HCT116 (cell line): ENCODE measurements around the gene MRPL18. TPM values are rescaled to one million over a fixed set of nuclear protein-coding genes. Genes with fewer than 3 reads are reported as not detected.

Experiments used
- ATAC-seq: fragments of 200-7000 bp; cut with Tn5 transposase; 2 replicates; pipeline ENCODE4 v1.9.1; 2020; ENCODE audit warnings: mild to moderate bottlenecking, moderate library complexity
- BruUV-seq: library from RNA; stranded (reverse); fragments of 400-500 nt; replicated peaks from 2 replicates; lab custom pipeline; 2021; lab: Mats Ljungman, UMichigan
- CTCF ChIA-PET: fragments of 300-600 bp; sonication (Branson Sonifier 250); formaldehyde crosslinking; loops from one replicate; lab custom pipeline; 2021; ENCODE audit warnings: antibody characterized with exemption; lab: Charles Lee
- POLR2A ChIA-PET: fragments of 300-600, 350-600 bp; sonication (Branson Sonifier 250); formaldehyde crosslinking; loops from one replicate; lab custom pipeline; 2021; ENCODE audit warnings: antibody characterized with exemption; lab: Charles Lee
- RAD21 ChIA-PET, 2 experiments: fragments of 300-600 bp; sonication (Branson Sonifier 250); formaldehyde crosslinking; loops; one replicate each; lab custom pipeline; 2023; ENCODE audit warnings: low total read pairs in 2 of 2; ENCODE audit not compliant: uncharacterized antibody in 2 of 2, unreplicated experiment in 2 of 2, low non-redundant PET in 1 of 2; lab: Charles Lee
- DNase-seq: peaks from one replicate; pipeline ENCODE4 v3.0.0-alpha.2; 2010; ENCODE audit warnings: low read depth, low spot score
- H2AFZ ChIP-seq: fragments of 200-600 bp; shearing (Covaris generic), sonication (generic); 2 replicates; pipeline ENCODE4 v1.6.1; 2017; ENCODE audit warnings: low read depth, mixed run types, mixed read lengths, antibody characterized with exemption, low read length; ENCODE audit not compliant: poor library complexity, severe bottlenecking
- H3K27ac ChIP-seq: 2 replicates; pipeline ENCODE4 v1.5.1; 2012; ENCODE audit warnings: low read depth, low read length
- H3K27me3 ChIP-seq: fragments of 200-600 bp; sonication (generic); 2 replicates; pipeline ENCODE4 v1.6.1; 2016; ENCODE audit warnings: mixed run types, low read length, mixed read lengths; ENCODE audit not compliant: insufficient read depth
- H3K36me3 ChIP-seq, 2 experiments: fragments of 200-500 bp in 1 of 2; fragments of 200-600 bp in 1 of 2; sonication (Bioruptor generic) in 1 of 2; sonication (generic) in 1 of 2; 2 replicates each; pipeline versions ENCODE4 v1.5.1 to v1.6.1; 2014 to 2016; ENCODE audit warnings: low read length in 2 of 2, inconsistent platforms in 1 of 2, mixed read lengths in 1 of 2, mixed run types in 1 of 2; ENCODE audit not compliant: insufficient read depth in 2 of 2, control insufficient read depth in 1 of 2
- H3K4me1 ChIP-seq, 2 experiments: fragments of 200-600 bp in 1 of 2; sonication (generic) in 1 of 2; 2 replicates each; pipeline versions ENCODE4 v1.5.1 to v1.6.1; 2012 to 2017; ENCODE audit warnings: low read length in 2 of 2, inconsistent platforms in 1 of 2, mild to moderate bottlenecking in 1 of 2, mixed read lengths in 1 of 2, mixed run types in 1 of 2, moderate library complexity in 1 of 2; ENCODE audit not compliant: insufficient read depth in 2 of 2, control insufficient read depth in 1 of 2
- H3K4me2 ChIP-seq: fragments of 200-600 bp; sonication (generic); 2 replicates; pipeline ENCODE4 v1.6.1; 2017; ENCODE audit warnings: mixed run types, low read length, mixed read lengths
- H3K4me3 ChIP-seq, 2 experiments: fragments of 200-600 bp in 1 of 2; sonication (generic) in 1 of 2; replicated peaks in 1 of 2; 2 replicates each; pipeline ENCODE4 v1.5.1; 2011 to 2016; ENCODE audit warnings: low read length in 2 of 2, control low read depth in 1 of 2, low read depth in 1 of 2, mild to moderate bottlenecking in 1 of 2, mixed read lengths in 1 of 2, mixed run types in 1 of 2
- H3K79me2 ChIP-seq: fragments of 200-600 bp; sonication (generic); 2 replicates; pipeline ENCODE4 v1.6.1; 2017; ENCODE audit warnings: mild to moderate bottlenecking, mixed run types, low read length, moderate library complexity, mixed read lengths; ENCODE audit not compliant: insufficient read depth
- H3K9ac ChIP-seq: fragments of 200-600 bp; sonication (generic); 2 replicates; pipeline ENCODE4 v1.6.1; 2016; ENCODE audit warnings: low read length, mixed read lengths
- H3K9me2 ChIP-seq: fragments of 200-600 bp; sonication (generic), shearing (Covaris generic); 2 replicates; pipeline ENCODE4 v1.6.1; 2017; ENCODE audit warnings: mixed run types, mild to moderate bottlenecking, moderate library complexity; ENCODE audit not compliant: insufficient read depth
- H3K9me3 ChIP-seq, 2 experiments: fragments of 200-500 bp in 1 of 2; fragments of 200-600 bp in 1 of 2; sonication (Bioruptor generic) in 1 of 2; sonication (generic) in 1 of 2; 2 replicates each; pipeline ENCODE4 v1.6.1; 2014 to 2017; ENCODE audit warnings: low read length in 2 of 2, mixed read lengths in 2 of 2, inconsistent platforms in 1 of 2, low read depth in 1 of 2, mild to moderate bottlenecking in 1 of 2, mixed run types in 1 of 2, moderate library complexity in 1 of 2; ENCODE audit not compliant: control insufficient read depth in 1 of 2, insufficient read depth in 1 of 2
- H4K20me1 ChIP-seq: fragments of 200-600 bp; sonication (generic), shearing (Covaris generic); 2 replicates; pipeline ENCODE4 v1.6.1; 2017; ENCODE audit warnings: mixed run types, mild to moderate bottlenecking, moderate library complexity; ENCODE audit not compliant: insufficient read depth
- CEBPB ChIP-seq: IDR thresholded peaks from 2 replicates; pipeline ENCODE4 v1.6.1; 2012; ENCODE audit warnings: low read depth
- JUND ChIP-seq: IDR thresholded peaks from 2 replicates; pipeline ENCODE4 v1.6.1; 2012
- POLR2A ChIP-seq: IDR thresholded peaks from 2 replicates; pipeline ENCODE4 v1.7.0; 2011; ENCODE audit warnings: borderline replicate concordance; ENCODE audit not compliant: insufficient read depth, insufficient read length; ENCODE audit errors: extremely low read depth
- POLR2AphosphoS5 ChIP-seq: IDR thresholded peaks from 2 replicates; pipeline ENCODE4 v1.6.1; 2011; ENCODE audit warnings: mild to moderate bottlenecking, low read depth, low read length, moderate library complexity
- YY1 ChIP-seq: IDR thresholded peaks from 2 replicates; pipeline ENCODE4 v1.6.1; 2011; ENCODE audit warnings: low read length, low read depth, moderate library complexity, mild to moderate bottlenecking; ENCODE audit not compliant: insufficient replicate concordance; ENCODE audit errors: extremely low read depth
- ZFX ChIP-seq: fragments of 450-650 bp; IDR thresholded peaks from 2 replicates; pipeline ENCODE4 v1.6.1; 2017
- intact Hi-C: fragments of 100-400 bp; cut with micrococcal nuclease; formaldehyde crosslinking; loops from 2 replicates; pipeline ENCODE4 v1.10.0; 2022
- total RNA-seq: library from RNA; stranded (reverse); gene quantifications from one replicate; pipeline ENCODE4 v1.2.1, GENCODE V29; 2021; ENCODE audit not compliant: unreplicated experiment

MRPL18 gene
- total RNA-seq, 1 experiment from 2014 or later: 106 TPM

- TF ChIP-seq JUND: no peak
- TF ChIP-seq ZFX: no peak
- no peak for TF ChIP-seq CEBPB
Measured at GRCh38 chr6:159754401-159754800, 35.9 kb upstream of the MRPL18 start (continued).

GRCh38 chr6:159754959-159755914, 35.0 kb upstream of the MRPL18 start:
- intact Hi-C loops: no loop called here
- Histone ChIP-seq H3K4me2 (no peak overlapping the region), H3K27ac (no peak overlapping the region), H3K36me3 (peaks cover 36 to 51% of the 10 kb centered on the region in 2 experiments), H3K27me3 (no peaks in the 10 kb centered on the region), H4K20me1 (peaks cover 2% of the 10 kb centered on the region; the same call in 1 of the 2 replicates), H3K9me3 (no peaks in the 10 kb centered on the region), H2AFZ (no peak overlapping the region), H3K9me2 (no peaks in the 10 kb centered on the region), H3K9ac (no peak overlapping the region), H3K79me2 (peaks cover 52% of the 10 kb centered on the region), H3K4me1 (peaks cover 0 to 24% of the 10 kb centered on the region in 2 experiments; a peak in 2 of 4 replicates), H3K4me3 (no peak overlapping the region)
- no peak for ATAC-seq
- ChIA-PET POLR2A (no interaction called here), RAD21 (no interaction called here), CTCF (no interaction called here)
- no TSS peak for BruUV-seq
- TF ChIP-seq POLR2AphosphoS5 (0 out of 2 replicates have a peak, but pooled peaks have one; percentile 16), YY1 (no peak)
- no peak for DNase-seq

- no peak for TF ChIP-seq POLR2A
- H4K20me1 ChIP-seq: peaks cover 2% of the 10 kb centered on the region; the same call in 1 of the 2 replicates
- no peak overlapping the region for H3K9ac ChIP-seq
- no peak for DNase-seq
- H3K79me2 ChIP-seq: peaks cover 39% of the 10 kb centered on the region
- BruUV-seq: no TSS peak
- peaks cover 4 to 37% of the 10 kb centered on the region in 2 experiments; a peak in 3 of 4 replicates for H3K4me1 ChIP-seq
- H3K9me2 ChIP-seq: no peaks in the 10 kb centered on the region
- intact Hi-C loops: no loop called here
- H3K27ac ChIP-seq: no peak overlapping the region
- CTCF ChIA-PET: no interaction called here
- RAD21 ChIA-PET: no interaction called here
- H3K4me2 ChIP-seq: no peak overlapping the region
- no peak overlapping the region for H3K4me3 ChIP-seq
- no peaks in the 10 kb centered on the region for H3K27me3 ChIP-seq
- peaks cover 28 to 46% of the 10 kb centered on the region in 2 experiments for H3K36me3 ChIP-seq
- no peak overlapping the region for H2AFZ ChIP-seq
- POLR2A ChIA-PET: no interaction called here
- no peaks in the 10 kb centered on the region for H3K9me3 ChIP-seq
- ATAC-seq: no peak
Measured at GRCh38 chr6:159756508-159756907, 33.8 kb upstream of the MRPL18 start.
